ENCODE data around the gene MRPS30.

GRCh38 chr5:44835693-44836092 is 26.9 kb downstream of the MRPS30 start:
- no peak for TF ChIP-seq CTCF (IDR thresholded peaks at IDR 0.05)
- TF ChIP-seq POLR2AphosphoS5 (IDR thresholded peaks at IDR 0.05; ENCODE audit: low read depth, low read length) = no peak
- TF ChIP-seq SIN3A (IDR thresholded peaks at IDR 0.05; ENCODE audit: borderline replicate concordance, insufficient read depth, low read depth, low read length) = no peak
- TF ChIP-seq REST (IDR thresholded peaks at IDR 0.05; ENCODE audit: insufficient read depth in 1 of 2, low read depth in 2 of 2, low read length in 1 of 2) = no peak
